GM12864 (cell line): Measurements from ENCODE around the gene CEBPA.

Experiments used
- DNase-seq: peaks from one replicate; pipeline ENCODE4 v3.0.0-alpha.2; 2011; ENCODE audit warnings: low read depth
- H3K4me3 ChIP-seq: 2 replicates; pipeline ENCODE4 v1.5.1; 2011; ENCODE audit warnings: mild to moderate bottlenecking, low read depth, low read length, control low read depth
- CTCF ChIP-seq: IDR thresholded peaks from 2 replicates; pipeline ENCODE4 v1.5.1; 2011; ENCODE audit warnings: low read depth, mild to moderate bottlenecking, moderate library complexity, low read length, control low read depth, inconsistent platforms; ENCODE audit errors: missing control alignments

The CEBPA gene

GRCh38 chr19:33290956-33291622 lies 11.2 kb downstream of the CEBPA start:
- DNase-seq = no peak
- no peak for TF ChIP-seq CTCF
- H3K4me3 ChIP-seq = no peak overlapping the region

GRCh38 chr19:33290082-33290815 lies 12.1 kb downstream of the CEBPA start:
- no peak for DNase-seq
- H3K4me3 ChIP-seq = no peak overlapping the region
- TF ChIP-seq CTCF = no peak

GRCh38 chr19:33289261-33289660 lies 13.1 kb downstream of the CEBPA start:
- DNase-seq = no peak
- no peak overlapping the region for H3K4me3 ChIP-seq
- no peak for TF ChIP-seq CTCF

GRCh38 chr19:33288666-33289065 lies 13.7 kb downstream of the CEBPA start:
- no peak overlapping the region for H3K4me3 ChIP-seq
- no peak for TF ChIP-seq CTCF
- no peak for DNase-seq

- no peak for DNase-seq
- no peak overlapping the region for H3K4me3 ChIP-seq
- no peak for TF ChIP-seq CTCF
Observed at GRCh38 chr19:33287927-33288326, 14.4 kb downstream of the CEBPA start.

GRCh38 chr19:33287438-33287837 lies 14.9 kb downstream of the CEBPA start:
- DNase-seq = no peak
- no peak overlapping the region for H3K4me3 ChIP-seq
- TF ChIP-seq CTCF = no peak

- DNase-seq = no peak
- TF ChIP-seq CTCF = no peak
- no peak overlapping the region for H3K4me3 ChIP-seq
Observed at GRCh38 chr19:33286899-33287298, 15.4 kb downstream of the CEBPA start.
